Measurements from ENCODE around the gene EEIG1. TPM values are rescaled to one million over a fixed set of nuclear protein-coding genes. Genes with fewer than 3 reads are reported as not detected.

EEIG1 gene
- total RNA-seq, 4 donors from 2014 or later: 33.9 to 53.8 (median 50.2) TPM

GRCh38 chr9:127965953-127966352, 14.8 kb downstream of the EEIG1 start:
- Histone ChIP-seq H3K36me3 (no peaks in the 10 kb centered on the region), H3K4me1 (peaks cover 3 to 100% (median 92%) of the 10 kb centered on the region in 4 donors)
- WGBS, 2 donors: 27 to 40% methylated on average over 5 to 6 of the region's 6 CpGs

GRCh38 chr9:127963359-127964064, 17.3 kb downstream of the EEIG1 start:
- Histone ChIP-seq H3K4me3 (no peak overlapping the region), H3K4me1 (peaks cover 3 to 95% (median 84%) of the 10 kb centered on the region in 4 donors), H3K27me3 (no peaks in the 10 kb centered on the region), H3K36me3 (no peaks in the 10 kb centered on the region), H3K9me3 (no peaks in the 10 kb centered on the region), H3K27ac (peak overlapping the region; percentile 88 to 99 (median 94))
- TF ChIP-seq EP300 (IDR thresholded peaks at IDR 0.05) (no peak), POLR2A (IDR thresholded peaks at IDR 0.05) (no peak), CTCF (IDR thresholded peaks at IDR 0.05) (no peak)
- 48% methylated on average over 17 to 19 of the region's 19 CpGs for WGBS, 2 donors
- no peak for DNase-seq (ENCODE audit: low spot score in 2 of 2)

More at GRCh38 chr9:127965953-127966352, 14.8 kb downstream of the EEIG1 start:
- no peaks in the 10 kb centered on the region for H3K27me3 ChIP-seq
- no peak for DNase-seq (ENCODE audit: low spot score in 2 of 2)
- H3K9me3 ChIP-seq: no peaks in the 10 kb centered on the region
- peak overlapping the region in 2 of 4 donors; percentile 10 to 21 for H3K4me3 ChIP-seq
- H3K27ac ChIP-seq: peak overlapping the region; percentile 88 to 99 (median 94)
- TF ChIP-seq POLR2A (IDR thresholded peaks at IDR 0.05): no peak

- H3K4me1 ChIP-seq: peaks cover 0 to 94% (median 80%) of the 10 kb centered on the region in 4 donors
These were observed 17.8 kb downstream of the EEIG1 start for GRCh38 chr9:127963041-127963358.

GRCh38 chr9:127962278-127962677, 18.5 kb downstream of the EEIG1 start:
- Histone ChIP-seq H3K4me3 (no peak overlapping the region), H3K27ac (peak overlapping the region in 3 of 4 donors; percentile 88 to 99 (median 98)), H3K27me3 (no peaks in the 10 kb centered on the region), H3K4me1 (peaks cover 0 to 93% (median 75%) of the 10 kb centered on the region in 4 donors), H3K9me3 (no peaks in the 10 kb centered on the region), H3K36me3 (no peaks in the 10 kb centered on the region)
- no peak for TF ChIP-seq POLR2A (IDR thresholded peaks at IDR 0.05)
- TF ChIP-seq EP300 (IDR thresholded peaks at IDR 0.05): no peak
- no peak for TF ChIP-seq CTCF (IDR thresholded peaks at IDR 0.05)
- 28 to 53% methylated on average over 3 of the region's 3 CpGs for WGBS, 2 donors
- DNase-seq (ENCODE audit: low spot score in 2 of 2): no peak

More at GRCh38 chr9:127963041-127963358, 17.8 kb downstream of the EEIG1 start:
- DNase-seq (ENCODE audit: low spot score in 2 of 2): no peak
- Histone ChIP-seq H3K9me3 (no peaks in the 10 kb centered on the region), H3K4me3 (no peak overlapping the region), H3K27ac (peak overlapping the region; percentile 88 to 99 (median 94)), H3K27me3 (no peaks in the 10 kb centered on the region), H3K36me3 (no peaks in the 10 kb centered on the region)
- TF ChIP-seq EP300 (IDR thresholded peaks at IDR 0.05): no peak
- no peak for TF ChIP-seq POLR2A (IDR thresholded peaks at IDR 0.05)
- TF ChIP-seq CTCF (IDR thresholded peaks at IDR 0.05): no peak
- WGBS, 2 donors: 58 to 64% methylated on average over 3 of the region's 3 CpGs

GRCh38 chr9:127961613-127962155, 19.1 kb downstream of the EEIG1 start:
- Histone ChIP-seq H3K27ac (peak overlapping the region in 3 of 4 donors; percentile 88 to 99 (median 98)), H3K4me3 (no peak overlapping the region), H3K36me3 (no peaks in the 10 kb centered on the region), H3K27me3 (no peaks in the 10 kb centered on the region), H3K9me3 (no peaks in the 10 kb centered on the region), H3K4me1 (peaks cover 0 to 89% (median 73%) of the 10 kb centered on the region in 4 donors)
- DNase-seq (ENCODE audit: low spot score in 2 of 2): no peak
- WGBS, 2 donors: 82 to 89% methylated on average over 13 of the region's 13 CpGs
- no peak for TF ChIP-seq CTCF (IDR thresholded peaks at IDR 0.05)
- TF ChIP-seq EP300 (IDR thresholded peaks at IDR 0.05): no peak
- no peak for TF ChIP-seq POLR2A (IDR thresholded peaks at IDR 0.05)

All from tibial nerve (tissue), 4 donors.